GM15510 (cell line): ENCODE measurements around the gene URB1.

Source experiments
- POLR2A ChIP-seq: IDR thresholded peaks from 3 replicates; pipeline ENCODE4 v1.6.1; 2011; ENCODE audit warnings: borderline replicate concordance; ENCODE audit not compliant: insufficient read length; ENCODE audit errors: extremely low read depth

URB1 gene

GRCh38 chr21:32314806-32315205 lies 78.0 kb downstream of the URB1 start:
- no peak for TF ChIP-seq POLR2A

- TF ChIP-seq POLR2A: no peak
Observed at GRCh38 chr21:32312976-32313375, 79.8 kb downstream of the URB1 start.

- no peak for TF ChIP-seq POLR2A
Observed at GRCh38 chr21:32312326-32312725, 80.5 kb downstream of the URB1 start.

- TF ChIP-seq POLR2A: no peak
Observed at GRCh38 chr21:32311621-32312020, 81.2 kb downstream of the URB1 start.

GRCh38 chr21:32309906-32310460 lies 82.8 kb downstream of the URB1 start:
- TF ChIP-seq POLR2A: no peak

- no peak for TF ChIP-seq POLR2A
Observed at GRCh38 chr21:32308696-32309095, 84.1 kb downstream of the URB1 start.

- TF ChIP-seq POLR2A: no peak
Observed at GRCh38 chr21:32307706-32308105, 85.1 kb downstream of the URB1 start.

GRCh38 chr21:32306021-32306780 lies 86.6 kb downstream of the URB1 start:
- no peak for TF ChIP-seq POLR2A

GRCh38 chr21:32304998-32305397 lies 87.8 kb downstream of the URB1 start:
- no peak for TF ChIP-seq POLR2A

GRCh38 chr21:32303385-32303784 lies 89.4 kb downstream of the URB1 start:
- TF ChIP-seq POLR2A: no peak

GRCh38 chr21:32302560-32302959 lies 90.3 kb downstream of the URB1 start:
- no peak for TF ChIP-seq POLR2A

GRCh38 chr21:32301596-32301995 lies 91.2 kb downstream of the URB1 start:
- no peak for TF ChIP-seq POLR2A

- no peak for TF ChIP-seq POLR2A
Observed at GRCh38 chr21:32300117-32300681, 92.6 kb downstream of the URB1 start.

- TF ChIP-seq POLR2A: no peak
Observed at GRCh38 chr21:32299695-32300094, 93.1 kb downstream of the URB1 start.

- no peak for TF ChIP-seq POLR2A
Observed at GRCh38 chr21:32298658-32299081, 94.1 kb downstream of the URB1 start, which contains the start of gene MRAP. Gene MRAP (plus strand): TSS chr21:32298855. CDS start chr21:32298972, 117 bp downstream.

- no peak for TF ChIP-seq POLR2A
Observed at GRCh38 chr21:32298148-32298559, 94.7 kb downstream of the URB1 start.
